SK-N-SH treated with all-trans-retinoic acid at 6 μM for 48 hours (cell line): ENCODE data around the gene SIRT7.
A peak's percentile ranks its signal among the peaks of the same experiment; 100 is the strongest.

Experiments used
- ATAC-seq: fragments of 200-7000 bp; cut with Tn5 transposase; 3 replicates; pipeline ENCODE4 v1.9.1; 2020; ENCODE audit warnings: mild to moderate bottlenecking, moderate library complexity
- ARNTL ChIP-seq: fragments of 450-650 bp; formaldehyde crosslinking; IDR thresholded peaks from 2 replicates; pipeline ENCODE4 v1.5.0; 2020; ENCODE audit warnings: low read depth, mild to moderate bottlenecking, moderate library complexity, borderline replicate concordance
- BACH2 ChIP-seq: fragments of 250-450 bp; sonication (Bioruptor Pico); IDR thresholded peaks from 2 replicates; pipeline ENCODE4 v1.9.0; 2021; ENCODE audit warnings: mild to moderate bottlenecking, borderline replicate concordance
- CSDC2 ChIP-seq: fragments of 250-450 bp; sonication (Bioruptor Pico); IDR thresholded peaks from 2 replicates; pipeline ENCODE4 v1.5.0; 2020; ENCODE audit warnings: mild to moderate bottlenecking, moderate library complexity
- CSRNP3 ChIP-seq: fragments of 250-450 bp; sonication (Bioruptor Pico); IDR thresholded peaks from 2 replicates; pipeline ENCODE4 v1.5.1; 2021; ENCODE audit warnings: mild to moderate bottlenecking, moderate library complexity
- GLIS3 ChIP-seq: fragments of 250-450 bp; sonication (Bioruptor Pico); IDR thresholded peaks from 2 replicates; pipeline ENCODE4 v1.5.0; 2020; ENCODE audit warnings: mild to moderate bottlenecking, moderate library complexity
- ISL1 ChIP-seq: fragments of 250-450 bp; sonication (Bioruptor Pico); IDR thresholded peaks from 2 replicates; pipeline ENCODE4 v2.1.2; 2022; ENCODE audit warnings: mild to moderate bottlenecking, moderate library complexity
- OSR1 ChIP-seq: fragments of 250-450 bp; sonication (Bioruptor Pico); IDR thresholded peaks from 2 replicates; pipeline ENCODE4 v1.8.0; 2022; ENCODE audit warnings: moderate library complexity, mild to moderate bottlenecking, inconsistent platforms
- PATZ1 ChIP-seq: fragments of 250-450 bp; sonication (Bioruptor Pico); IDR thresholded peaks from 2 replicates; pipeline ENCODE4 v1.8.0; 2020; ENCODE audit warnings: mild to moderate bottlenecking, moderate library complexity, borderline replicate concordance
- POU6F1 ChIP-seq: fragments of 250-450 bp; sonication (Bioruptor Pico); IDR thresholded peaks from 2 replicates; pipeline ENCODE4 v1.8.0; 2021; ENCODE audit warnings: low read depth, mild to moderate bottlenecking, moderate library complexity, borderline replicate concordance
- PPARA ChIP-seq: fragments of 250-450 bp; sonication (Bioruptor Pico); IDR thresholded peaks from 2 replicates; pipeline ENCODE4 v1.5.0; 2020; ENCODE audit warnings: mild to moderate bottlenecking, borderline replicate concordance
- TOX ChIP-seq: fragments of 250-450 bp; sonication (Bioruptor Pico); IDR thresholded peaks from 2 replicates; pipeline ENCODE4 v1.8.0; 2021; ENCODE audit warnings: mild to moderate bottlenecking, moderate library complexity, borderline replicate concordance
- ZFP3 ChIP-seq: fragments of 250-450 bp; sonication (Bioruptor Pico); IDR thresholded peaks from 2 replicates; pipeline ENCODE4 v1.5.0; 2020; ENCODE audit warnings: mild to moderate bottlenecking, moderate library complexity
- ZFP30 ChIP-seq: fragments of 450-650 bp; formaldehyde crosslinking; IDR thresholded peaks from 2 replicates; pipeline ENCODE4 v1.5.0; 2022; ENCODE audit warnings: mild to moderate bottlenecking, moderate library complexity
- ZNF565 ChIP-seq: fragments of 450-650 bp; formaldehyde crosslinking; conservative IDR thresholded peaks from 2 replicates; pipeline ENCODE4 v1.5.0; 2020; ENCODE audit warnings: low read depth, mild to moderate bottlenecking, moderate library complexity
- ZNF8 ChIP-seq: fragments of 450-650 bp; formaldehyde crosslinking; IDR thresholded peaks from 2 replicates; pipeline ENCODE4 v1.5.0; 2020; ENCODE audit warnings: mild to moderate bottlenecking, moderate library complexity
- TF ChIP-seq, protein P1 (sequence below): fragments of 250-450 bp; sonication (Bioruptor Pico); IDR thresholded peaks from 2 replicates; pipeline ENCODE4 v1.5.1; 2020; ENCODE audit warnings: low read depth, mild to moderate bottlenecking, moderate library complexity
- TF ChIP-seq, protein P2 (sequence below): fragments of 250-450 bp; sonication (Bioruptor Pico); IDR thresholded peaks from 2 replicates; pipeline ENCODE4 v1.5.0; 2020; ENCODE audit warnings: mild to moderate bottlenecking, moderate library complexity

The SIRT7 gene

DNA sequence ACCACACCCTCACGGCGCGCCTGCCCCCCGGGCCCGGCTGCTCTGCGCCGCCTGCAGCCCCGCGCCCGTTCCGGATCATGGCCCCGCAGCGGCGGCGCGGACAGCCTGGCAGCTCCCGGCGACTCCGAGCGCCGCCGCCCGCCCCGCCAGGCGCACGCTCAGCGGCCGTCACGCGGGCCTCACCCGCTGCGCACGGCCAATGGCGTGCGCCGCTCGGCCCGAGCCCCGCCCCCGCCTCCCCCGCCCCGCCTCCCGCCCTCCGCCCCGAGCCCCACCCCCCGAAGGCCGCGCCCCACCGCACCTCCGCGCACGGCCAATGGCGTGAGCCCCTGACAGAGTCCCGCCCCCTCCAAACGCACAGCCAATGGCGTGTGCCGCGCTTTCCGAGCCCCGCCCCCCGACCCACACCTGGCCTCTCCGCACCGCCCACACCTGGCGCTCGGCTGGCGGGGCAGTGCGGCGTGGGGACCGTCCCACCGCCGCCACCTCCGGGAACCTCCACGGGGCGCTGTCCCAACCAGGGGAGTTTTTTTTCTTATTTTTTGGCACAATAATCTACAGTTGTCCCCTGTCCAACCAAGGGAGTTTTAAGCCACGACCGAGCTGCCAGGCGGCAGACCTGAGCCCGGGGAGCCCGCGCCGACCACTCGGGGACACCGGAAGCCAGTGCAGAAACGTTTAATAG lies 6.6 kb downstream of the SIRT7 start, which contains the start of gene PCYT2 (continued):
- TF ChIP-seq CSRNP3 (CRISPR knock-in tag) (no peak), OSR1 (CRISPR knock-in tag) (no peak)
- TF ChIP-seq, protein P1, sequence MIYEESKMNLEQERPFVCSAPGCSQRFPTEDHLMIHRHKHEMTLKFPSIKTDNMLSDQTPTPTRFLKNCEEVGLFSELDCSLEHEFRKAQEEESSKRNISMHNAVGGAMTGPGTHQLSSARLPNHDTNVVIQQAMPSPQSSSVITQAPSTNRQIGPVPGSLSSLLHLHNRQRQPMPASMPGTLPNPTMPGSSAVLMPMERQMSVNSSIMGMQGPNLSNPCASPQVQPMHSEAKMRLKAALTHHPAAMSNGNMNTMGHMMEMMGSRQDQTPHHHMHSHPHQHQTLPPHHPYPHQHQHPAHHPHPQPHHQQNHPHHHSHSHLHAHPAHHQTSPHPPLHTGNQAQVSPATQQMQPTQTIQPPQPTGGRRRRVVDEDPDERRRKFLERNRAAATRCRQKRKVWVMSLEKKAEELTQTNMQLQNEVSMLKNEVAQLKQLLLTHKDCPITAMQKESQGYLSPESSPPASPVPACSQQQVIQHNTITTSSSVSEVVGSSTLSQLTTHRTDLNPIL, result no peak

GRCh38 chr17:81910840-81911276 lies 7.1 kb downstream of the SIRT7 start:
- no peak for TF ChIP-seq ZFP30 (CRISPR knock-in tag)
- TF ChIP-seq PATZ1 (CRISPR knock-in tag), result no peak
- TF ChIP-seq ARNTL (CRISPR knock-in tag), result no peak
- no peak for TF ChIP-seq CSDC2 (CRISPR knock-in tag)
- TF ChIP-seq, protein P2, sequence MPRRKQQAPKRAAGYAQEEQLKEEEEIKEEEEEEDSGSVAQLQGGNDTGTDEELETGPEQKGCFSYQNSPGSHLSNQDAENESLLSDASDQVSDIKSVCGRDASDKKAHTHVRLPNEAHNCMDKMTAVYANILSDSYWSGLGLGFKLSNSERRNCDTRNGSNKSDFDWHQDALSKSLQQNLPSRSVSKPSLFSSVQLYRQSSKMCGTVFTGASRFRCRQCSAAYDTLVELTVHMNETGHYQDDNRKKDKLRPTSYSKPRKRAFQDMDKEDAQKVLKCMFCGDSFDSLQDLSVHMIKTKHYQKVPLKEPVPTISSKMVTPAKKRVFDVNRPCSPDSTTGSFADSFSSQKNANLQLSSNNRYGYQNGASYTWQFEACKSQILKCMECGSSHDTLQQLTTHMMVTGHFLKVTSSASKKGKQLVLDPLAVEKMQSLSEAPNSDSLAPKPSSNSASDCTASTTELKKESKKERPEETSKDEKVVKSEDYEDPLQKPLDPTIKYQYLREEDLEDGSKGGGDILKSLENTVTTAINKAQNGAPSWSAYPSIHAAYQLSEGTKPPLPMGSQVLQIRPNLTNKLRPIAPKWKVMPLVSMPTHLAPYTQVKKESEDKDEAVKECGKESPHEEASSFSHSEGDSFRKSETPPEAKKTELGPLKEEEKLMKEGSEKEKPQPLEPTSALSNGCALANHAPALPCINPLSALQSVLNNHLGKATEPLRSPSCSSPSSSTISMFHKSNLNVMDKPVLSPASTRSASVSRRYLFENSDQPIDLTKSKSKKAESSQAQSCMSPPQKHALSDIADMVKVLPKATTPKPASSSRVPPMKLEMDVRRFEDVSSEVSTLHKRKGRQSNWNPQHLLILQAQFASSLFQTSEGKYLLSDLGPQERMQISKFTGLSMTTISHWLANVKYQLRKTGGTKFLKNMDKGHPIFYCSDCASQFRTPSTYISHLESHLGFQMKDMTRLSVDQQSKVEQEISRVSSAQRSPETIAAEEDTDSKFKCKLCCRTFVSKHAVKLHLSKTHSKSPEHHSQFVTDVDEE (CRISPR knock-in tag), result no peak
- no peak for TF ChIP-seq POU6F1 (CRISPR knock-in tag)
- no peak for TF ChIP-seq TOX (CRISPR knock-in tag)
- TF ChIP-seq PPARA (CRISPR knock-in tag), result no peak
- TF ChIP-seq ZNF565 (CRISPR knock-in tag), result no peak
- TF ChIP-seq CSRNP3 (CRISPR knock-in tag), result no peak
- peak; percentile 17 for ATAC-seq

- ATAC-seq, result peak; percentile 10
- TF ChIP-seq ZNF8 (no peak), GLIS3 (no peak), BACH2 (CRISPR knock-in tag) (no peak), PPARA (CRISPR knock-in tag) (no peak), ZNF565 (CRISPR knock-in tag) (no peak), CSRNP3 (CRISPR knock-in tag) (no peak), ZFP3 (CRISPR knock-in tag) (no peak), ISL1 (CRISPR knock-in tag) (no peak), POU6F1 (CRISPR knock-in tag) (no peak)
- TF ChIP-seq, protein P1, result no peak
Measured at GRCh38 chr17:81909966-81910839, 7.8 kb downstream of the SIRT7 start.
